HepG2 (cell line): Measurements from ENCODE around the gene PROX1. TPM values are rescaled to one million over a fixed set of nuclear protein-coding genes. Genes with fewer than 3 reads are reported as not detected.

Source experiments
- ATAC-seq: fragments of 200-7000 bp; cut with Tn5 transposase; 3 replicates; pipeline ENCODE4 v1.9.1; 2020; ENCODE audit warnings: mild to moderate bottlenecking, moderate library complexity
- BruUV-seq: library from RNA; stranded (reverse); fragments of 400-500 nt; replicated peaks from 2 replicates; lab custom pipeline; 2021; lab: Mats Ljungman, UMichigan
- CTCF ChIA-PET: fragments of 300-600 bp; formaldehyde crosslinking; extraction: SDS; loops from one replicate; lab custom pipeline; 2021; ENCODE audit warnings: low total read pairs, inconsistent platforms, low intra/inter-chr PET ratio; lab: Yijun Ruan, JAX
- POLR2A ChIA-PET: fragments of 350-600 bp; sonication (Branson Sonifier 250); formaldehyde crosslinking; loops from one replicate; lab custom pipeline; 2020; ENCODE audit warnings: antibody characterized with exemption, inconsistent platforms; lab: Yijun Ruan, JAX
- DNase-seq: peaks from one replicate; pipeline ENCODE4 v3.0.0-alpha.2; 2015; ENCODE audit warnings: low spot score
- FAIRE-seq: peaks from 3 replicates; lab custom pipeline; 2011; peaks lifted over from hg19 to GRCh38; lab: Jason Lieb, UNC
- H2AFZ ChIP-seq: one replicate; pipeline ENCODE4 v1.6.1; 2011; ENCODE audit warnings: low read length, inconsistent platforms
- H3K27ac ChIP-seq: fragments of 300-600 bp; 3 replicates; pipeline ENCODE4 v1.8.0; 2011; ENCODE audit warnings: mixed run types, mild to moderate bottlenecking, mixed read lengths, low read length, inconsistent platforms; ENCODE audit not compliant: insufficient read depth; ENCODE audit errors: extremely low read length
- H3K27me3 ChIP-seq, 2 experiments: fragments of 200-600 bp in 1 of 2; 2 replicates in 1 of 2; 3 replicates in 1 of 2; pipeline versions ENCODE4 v1.6.0 to v1.8.0; 2011; ENCODE audit warnings: low read length in 2 of 2, mild to moderate bottlenecking in 2 of 2, moderate library complexity in 2 of 2, inconsistent platforms in 1 of 2; ENCODE audit not compliant: insufficient read depth in 2 of 2, control insufficient read depth in 1 of 2
- H3K36me3 ChIP-seq, 2 experiments: fragments of 200-600 bp in 1 of 2; replicated peaks in 1 of 2; 2 replicates in 1 of 2; 3 replicates in 1 of 2; pipeline versions ENCODE4 v1.5.1 to v1.8.0; 2011; ENCODE audit warnings: low read length in 2 of 2, inconsistent platforms in 1 of 2; ENCODE audit not compliant: insufficient read depth in 2 of 2, control insufficient read depth in 1 of 2
- H3K4me1 ChIP-seq: 2 replicates; pipeline ENCODE4 v1.5.1; 2012; ENCODE audit warnings: low read length, inconsistent platforms; ENCODE audit not compliant: insufficient read depth
- H3K4me2 ChIP-seq: 2 replicates; pipeline ENCODE4 v1.6.0; 2011; ENCODE audit warnings: low read depth, low read length, inconsistent platforms
- H3K4me3 ChIP-seq, 3 experiments: fragments of 200-600 bp in 1 of 3; sonication (generic), shearing (Covaris generic) in 1 of 3; replicated peaks in 1 of 3; 2 replicates each; pipeline ENCODE4 v1.5.1; 2011 to 2016; ENCODE audit warnings: low read length in 3 of 3, inconsistent platforms in 2 of 3, low read depth in 2 of 3, mild to moderate bottlenecking in 2 of 3, control low read depth in 1 of 3, mixed read lengths in 1 of 3; ENCODE audit not compliant: insufficient read depth in 1 of 3
- H3K79me2 ChIP-seq: one replicate; pipeline ENCODE4 v1.6.1; 2011; ENCODE audit warnings: low read length, inconsistent platforms; ENCODE audit not compliant: insufficient read depth
- H3K9ac ChIP-seq: 2 replicates; pipeline ENCODE4 v1.6.0; 2011; ENCODE audit warnings: mild to moderate bottlenecking, low read depth, low read length, inconsistent platforms; ENCODE audit not compliant: insufficient read depth
- H3K9me3 ChIP-seq: 2 replicates; pipeline ENCODE4 v1.5.1; 2012; ENCODE audit warnings: mild to moderate bottlenecking, low read length
- H4K20me1 ChIP-seq: 2 replicates; pipeline ENCODE4 v1.6.0; 2011; ENCODE audit warnings: inconsistent platforms, mild to moderate bottlenecking, low read length, moderate library complexity; ENCODE audit not compliant: insufficient read depth
- AGO2 ChIP-seq: fragments of 200-400 bp; formaldehyde crosslinking; optimal IDR thresholded peaks from 2 replicates; pipeline ENCODE3; 2017; ENCODE audit warnings: mild to moderate bottlenecking, low read depth, low read length, moderate library complexity
- MTF1 ChIP-seq: sonication (generic); formaldehyde crosslinking; IDR thresholded peaks from 2 replicates; pipeline ENCODE4 v1.5.0; 2020; ENCODE audit warnings: missing genetic modification reagents
- MXD4 ChIP-seq: IDR thresholded peaks from 2 replicates; pipeline ENCODE4 v1.6.1; 2016; ENCODE audit warnings: mild to moderate bottlenecking, missing biosample characterization, missing genetic modification reagents
- NR0B2 ChIP-seq: sonication (generic); formaldehyde crosslinking; IDR thresholded peaks from 2 replicates; pipeline ENCODE4 v1.4.0; 2020; ENCODE audit warnings: mild to moderate bottlenecking, missing genetic modification reagents
- RBFOX2 ChIP-seq: fragments of 200-400 bp; formaldehyde crosslinking; IDR thresholded peaks from 2 replicates; pipeline ENCODE4 v1.6.1; 2017; ENCODE audit warnings: low read depth, mild to moderate bottlenecking, low read length
- RNF2 ChIP-seq: fragments of 450-650 bp; conservative IDR thresholded peaks from 2 replicates; pipeline ENCODE4 v1.6.1; 2016; ENCODE audit warnings: low read depth
- SMARCC2 ChIP-seq: fragments of 450-650 bp; IDR thresholded peaks from 2 replicates; pipeline ENCODE4 v1.6.1; 2017; ENCODE audit warnings: antibody characterized with exemption, mild to moderate bottlenecking
- WGBS: methylation state at CpG from one replicate; pipeline ENCODE4 v1.1.6; 2017; ENCODE audit warnings: low lambda C conversion rate; 5-methylcytosine and 5-hydroxymethylcytosine counted together
- in situ Hi-C: cut with HindIII; loops from 2 replicates; pipeline ENCODE4 v1.10.0; 2017; ENCODE audit warnings: low pct_unique_long_range_greater_than_20kb; ENCODE audit not compliant: extremely low pct_ligation_motif_present
- intact Hi-C: fragments of 100-400 bp; cut with micrococcal nuclease; formaldehyde crosslinking; loops from one replicate; pipeline ENCODE4 v1.10.0; 2022; ENCODE audit not compliant: unreplicated experiment
- polyA plus RNA-seq, 8 experiments: library from polyadenylated mRNA; depleted of rRNA in 3 of 8; stranded (reverse) in 7 of 8; unstranded in 1 of 8; fragments of >200 nt; fragmentation: Illumina TruSeq in 4 of 8; extraction: Trizol in 4 of 8; gene quantifications; 2 replicates each; pipeline versions ENCODE4 v1.2.1 to v1.2.3, GENCODE V29; 2011 to 2016; ENCODE audit warnings: low read depth in 4 of 8, missing spikeins in 1 of 8, mixed read lengths in 1 of 8; ENCODE audit not compliant: insufficient read depth in 1 of 8
- total RNA-seq, 5 experiments: library from RNA; depleted of rRNA; stranded (reverse); fragments of >200 nt; fragmentation: Illumina TruSeq; extraction: Trizol; gene quantifications; 2 replicates each; pipeline ENCODE4 v1.2.3, GENCODE V29; 2016; ENCODE audit warnings: low read depth in 1 of 5
- TF ChIP-seq, protein P1 (sequence below): sonication (generic); formaldehyde crosslinking; IDR thresholded peaks from 2 replicates; pipeline ENCODE4 v1.5.0; 2020; ENCODE audit warnings: missing genetic modification reagents

Gene PROX1
- total and polyA plus RNA-seq, 2 of the 13 experiments (the other 11 are each of a cell fraction or from before 2014, with no cell fraction given) = 12.3 to 30.2 TPM

DNA sequence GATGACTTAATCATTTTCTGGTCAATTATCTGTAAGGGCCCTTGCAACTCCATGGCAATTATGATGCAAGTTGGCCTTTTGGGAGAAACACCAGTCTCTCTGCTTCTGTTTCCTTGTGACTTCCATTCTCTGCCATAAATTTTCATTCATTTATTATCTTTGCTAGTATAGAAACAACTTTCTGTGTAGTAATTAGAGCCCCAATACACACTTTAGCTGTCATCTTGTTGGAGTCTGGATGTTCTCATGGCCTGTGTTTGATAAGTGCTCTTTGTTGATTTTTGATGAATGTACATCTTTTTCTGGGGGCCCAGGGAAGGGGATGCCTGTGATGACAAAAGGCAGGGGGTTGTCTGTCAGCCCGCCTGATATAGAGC is 22.4 kb downstream of the PROX1 start (continued):
- TF ChIP-seq, protein P1, sequence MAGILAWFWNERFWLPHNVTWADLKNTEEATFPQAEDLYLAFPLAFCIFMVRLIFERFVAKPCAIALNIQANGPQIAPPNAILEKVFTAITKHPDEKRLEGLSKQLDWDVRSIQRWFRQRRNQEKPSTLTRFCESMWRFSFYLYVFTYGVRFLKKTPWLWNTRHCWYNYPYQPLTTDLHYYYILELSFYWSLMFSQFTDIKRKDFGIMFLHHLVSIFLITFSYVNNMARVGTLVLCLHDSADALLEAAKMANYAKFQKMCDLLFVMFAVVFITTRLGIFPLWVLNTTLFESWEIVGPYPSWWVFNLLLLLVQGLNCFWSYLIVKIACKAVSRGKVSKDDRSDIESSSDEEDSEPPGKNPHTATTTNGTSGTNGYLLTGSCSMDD (CRISPR knock-in tag) = no peak

GRCh38 chr1:214010717-214011116 is 22.9 kb downstream of the PROX1 start:
- Histone ChIP-seq H3K9ac (no peak overlapping the region), H4K20me1 (no peaks in the 10 kb centered on the region), H3K36me3 (peaks cover 29 to 91% of the 10 kb centered on the region in 2 experiments), H3K27ac (no peak overlapping the region), H3K79me2 (peaks cover 27% of the 10 kb centered on the region), H3K4me1 (peaks cover 14% of the 10 kb centered on the region), H3K4me2 (no peak overlapping the region), H3K27me3 (no peaks in the 10 kb centered on the region), H3K4me3 (no peak overlapping the region), H3K9me3 (no peaks in the 10 kb centered on the region), H2AFZ (no peak overlapping the region)
- 97% methylated on average over 2 of the region's 2 CpGs for WGBS
- intact Hi-C loops (no loop called here), in situ Hi-C loops (loop anchor here (25.0 kb wide), 1 partner anchor 102 kb away; no protein-coding TSS in a partner anchor)
- POLR2A ChIA-PET = no interaction called here
- FAIRE-seq = no peak
- ATAC-seq = no peak
- CTCF ChIA-PET = no interaction called here
- no TSS peak for BruUV-seq
- TF ChIP-seq MTF1 (no peak), AGO2 (peak; percentile 29), RBFOX2 (peak; percentile 15; the same call in 1 of the 2 replicates), RNF2 (no peak), NR0B2 (no peak), MXD4 (CRISPR knock-in tag) (no peak), SMARCC2 (no peak)
- DNase-seq = no peak
